ENCODE results near the gene DDX17.

DNA sequence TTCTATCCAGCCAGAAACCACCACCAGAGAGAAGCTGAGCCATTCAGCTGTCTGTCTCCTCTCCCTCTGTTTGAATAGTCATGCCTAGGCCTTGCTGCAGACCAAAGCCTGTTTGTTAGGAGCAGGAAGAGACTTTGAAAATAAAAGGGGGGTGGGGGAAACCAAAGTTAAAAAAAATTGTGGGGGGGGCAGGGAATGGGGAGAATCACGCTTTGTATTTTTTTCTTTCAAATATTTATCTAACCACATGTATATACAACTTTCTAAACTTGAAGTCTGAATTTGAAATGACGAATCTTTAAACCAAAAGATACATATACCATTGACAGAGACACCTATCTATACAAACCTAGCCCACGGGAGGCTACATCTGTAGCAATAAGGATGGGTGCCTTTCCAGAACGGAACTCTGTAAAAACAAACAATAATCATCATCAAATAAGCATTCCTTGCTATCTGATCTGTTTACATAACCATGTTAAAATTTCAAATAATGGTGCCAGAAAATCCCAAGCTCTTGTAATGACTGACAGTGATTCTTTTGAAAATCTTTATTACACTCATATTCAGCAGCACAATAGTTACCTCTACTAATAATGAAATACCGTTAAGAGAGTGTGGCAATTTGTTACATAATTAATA lies 14.3 kb downstream of the DDX17 start:
- TF ChIP-seq, protein P1, sequence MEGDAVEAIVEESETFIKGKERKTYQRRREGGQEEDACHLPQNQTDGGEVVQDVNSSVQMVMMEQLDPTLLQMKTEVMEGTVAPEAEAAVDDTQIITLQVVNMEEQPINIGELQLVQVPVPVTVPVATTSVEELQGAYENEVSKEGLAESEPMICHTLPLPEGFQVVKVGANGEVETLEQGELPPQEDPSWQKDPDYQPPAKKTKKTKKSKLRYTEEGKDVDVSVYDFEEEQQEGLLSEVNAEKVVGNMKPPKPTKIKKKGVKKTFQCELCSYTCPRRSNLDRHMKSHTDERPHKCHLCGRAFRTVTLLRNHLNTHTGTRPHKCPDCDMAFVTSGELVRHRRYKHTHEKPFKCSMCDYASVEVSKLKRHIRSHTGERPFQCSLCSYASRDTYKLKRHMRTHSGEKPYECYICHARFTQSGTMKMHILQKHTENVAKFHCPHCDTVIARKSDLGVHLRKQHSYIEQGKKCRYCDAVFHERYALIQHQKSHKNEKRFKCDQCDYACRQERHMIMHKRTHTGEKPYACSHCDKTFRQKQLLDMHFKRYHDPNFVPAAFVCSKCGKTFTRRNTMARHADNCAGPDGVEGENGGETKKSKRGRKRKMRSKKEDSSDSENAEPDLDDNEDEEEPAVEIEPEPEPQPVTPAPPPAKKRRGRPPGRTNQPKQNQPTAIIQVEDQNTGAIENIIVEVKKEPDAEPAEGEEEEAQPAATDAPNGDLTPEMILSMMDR (IDR thresholded peaks at IDR 0.05; ENCODE audit: poor library complexity, severe bottlenecking), result no peak
- TF ChIP-seq EZH2 (IDR thresholded peaks at IDR 0.05; ENCODE audit: borderline replicate concordance, insufficient read depth, low read length, poor library complexity, severe bottlenecking) (no peak), EP300 (conservative IDR thresholded peaks at IDR 0.05; ENCODE audit: poor library complexity, severe bottlenecking) (no peak), POLR2AphosphoS5 (IDR thresholded peaks at IDR 0.05) (no peak), MXI1 (conservative IDR thresholded peaks at IDR 0.05; ENCODE audit: poor library complexity, severe bottlenecking) (no peak), RAD21 (conservative IDR thresholded peaks at IDR 0.05) (no peak), SMC3 (conservative IDR thresholded peaks at IDR 0.05; ENCODE audit: poor library complexity) (no peak), TAF1 (IDR thresholded peaks at IDR 0.05; ENCODE audit: low read depth) (no peak)
- TF ChIP-seq, protein P2, sequence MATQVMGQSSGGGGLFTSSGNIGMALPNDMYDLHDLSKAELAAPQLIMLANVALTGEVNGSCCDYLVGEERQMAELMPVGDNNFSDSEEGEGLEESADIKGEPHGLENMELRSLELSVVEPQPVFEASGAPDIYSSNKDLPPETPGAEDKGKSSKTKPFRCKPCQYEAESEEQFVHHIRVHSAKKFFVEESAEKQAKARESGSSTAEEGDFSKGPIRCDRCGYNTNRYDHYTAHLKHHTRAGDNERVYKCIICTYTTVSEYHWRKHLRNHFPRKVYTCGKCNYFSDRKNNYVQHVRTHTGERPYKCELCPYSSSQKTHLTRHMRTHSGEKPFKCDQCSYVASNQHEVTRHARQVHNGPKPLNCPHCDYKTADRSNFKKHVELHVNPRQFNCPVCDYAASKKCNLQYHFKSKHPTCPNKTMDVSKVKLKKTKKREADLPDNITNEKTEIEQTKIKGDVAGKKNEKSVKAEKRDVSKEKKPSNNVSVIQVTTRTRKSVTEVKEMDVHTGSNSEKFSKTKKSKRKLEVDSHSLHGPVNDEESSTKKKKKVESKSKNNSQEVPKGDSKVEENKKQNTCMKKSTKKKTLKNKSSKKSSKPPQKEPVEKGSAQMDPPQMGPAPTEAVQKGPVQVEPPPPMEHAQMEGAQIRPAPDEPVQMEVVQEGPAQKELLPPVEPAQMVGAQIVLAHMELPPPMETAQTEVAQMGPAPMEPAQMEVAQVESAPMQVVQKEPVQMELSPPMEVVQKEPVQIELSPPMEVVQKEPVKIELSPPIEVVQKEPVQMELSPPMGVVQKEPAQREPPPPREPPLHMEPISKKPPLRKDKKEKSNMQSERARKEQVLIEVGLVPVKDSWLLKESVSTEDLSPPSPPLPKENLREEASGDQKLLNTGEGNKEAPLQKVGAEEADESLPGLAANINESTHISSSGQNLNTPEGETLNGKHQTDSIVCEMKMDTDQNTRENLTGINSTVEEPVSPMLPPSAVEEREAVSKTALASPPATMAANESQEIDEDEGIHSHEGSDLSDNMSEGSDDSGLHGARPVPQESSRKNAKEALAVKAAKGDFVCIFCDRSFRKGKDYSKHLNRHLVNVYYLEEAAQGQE (IDR thresholded peaks at IDR 0.05; ENCODE audit: borderline replicate concordance), result no peak

Data from neural cell (in vitro differentiated cells).